BE2C (cell line): ENCODE data around the gene TMEM126B.
"Not testable (repeated sequence)": the region's sequence is repeated elsewhere in the genome, so short reads cannot be mapped to it uniquely, and the experiment has no call there.

Source experiments
- DNase-seq: peaks from one replicate; pipeline ENCODE4 v3.0.0-alpha.2; 2020
- H3K27me3 ChIP-seq: fragments of 250-450 bp; sonication (Bioruptor Pico); 2 replicates; pipeline ENCODE4 v1.5.1; 2020; ENCODE audit warnings: mild to moderate bottlenecking
- H3K36me3 ChIP-seq: fragments of 250-450 bp; sonication (Bioruptor Pico); 2 replicates; pipeline ENCODE4 v1.5.1; 2020; ENCODE audit warnings: mild to moderate bottlenecking
- H3K4me1 ChIP-seq: fragments of 250-450 bp; sonication (Bioruptor Pico); 2 replicates; pipeline ENCODE4 v1.5.1; 2020
- H3K4me3 ChIP-seq: 2 replicates; pipeline ENCODE4 v1.5.1; 2011; ENCODE audit warnings: low read depth, low read length
- H3K9me3 ChIP-seq: fragments of 250-450 bp; sonication (Bioruptor Pico); 2 replicates; pipeline ENCODE4 v1.5.1; 2020
- TF ChIP-seq, protein P1 (sequence below): IDR thresholded peaks from 2 replicates; pipeline ENCODE4 v1.5.1; 2012; ENCODE audit warnings: mild to moderate bottlenecking, low read depth, low read length

TMEM126B gene

DNA sequence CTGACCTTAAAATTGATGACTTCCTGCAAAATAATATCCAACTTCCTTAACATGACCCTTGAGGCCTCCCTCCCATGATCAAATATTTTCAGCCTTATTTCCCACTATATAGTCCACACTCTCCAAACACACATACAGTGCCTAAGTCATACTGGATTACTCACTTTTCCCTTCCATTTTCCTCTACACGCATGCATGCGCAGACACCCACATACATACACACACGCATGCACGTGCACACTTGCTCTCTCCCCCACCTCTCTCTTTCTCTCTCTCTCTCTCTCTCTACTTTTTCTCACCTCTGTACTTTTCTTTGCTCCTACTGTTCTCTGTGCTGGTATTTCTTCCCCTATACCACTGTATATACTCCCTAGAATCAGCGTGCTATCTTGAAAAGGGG is 29.3 kb upstream of the TMEM126B start:
- H3K36me3 ChIP-seq, result no peaks in the 10 kb centered on the region
- H3K4me3 ChIP-seq, result no peak overlapping the region
- H3K27me3 ChIP-seq, result peaks cover 9% of the 10 kb centered on the region
- no peaks in the 10 kb centered on the region for H3K9me3 ChIP-seq
- TF ChIP-seq, protein P1, sequence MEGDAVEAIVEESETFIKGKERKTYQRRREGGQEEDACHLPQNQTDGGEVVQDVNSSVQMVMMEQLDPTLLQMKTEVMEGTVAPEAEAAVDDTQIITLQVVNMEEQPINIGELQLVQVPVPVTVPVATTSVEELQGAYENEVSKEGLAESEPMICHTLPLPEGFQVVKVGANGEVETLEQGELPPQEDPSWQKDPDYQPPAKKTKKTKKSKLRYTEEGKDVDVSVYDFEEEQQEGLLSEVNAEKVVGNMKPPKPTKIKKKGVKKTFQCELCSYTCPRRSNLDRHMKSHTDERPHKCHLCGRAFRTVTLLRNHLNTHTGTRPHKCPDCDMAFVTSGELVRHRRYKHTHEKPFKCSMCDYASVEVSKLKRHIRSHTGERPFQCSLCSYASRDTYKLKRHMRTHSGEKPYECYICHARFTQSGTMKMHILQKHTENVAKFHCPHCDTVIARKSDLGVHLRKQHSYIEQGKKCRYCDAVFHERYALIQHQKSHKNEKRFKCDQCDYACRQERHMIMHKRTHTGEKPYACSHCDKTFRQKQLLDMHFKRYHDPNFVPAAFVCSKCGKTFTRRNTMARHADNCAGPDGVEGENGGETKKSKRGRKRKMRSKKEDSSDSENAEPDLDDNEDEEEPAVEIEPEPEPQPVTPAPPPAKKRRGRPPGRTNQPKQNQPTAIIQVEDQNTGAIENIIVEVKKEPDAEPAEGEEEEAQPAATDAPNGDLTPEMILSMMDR, result no peak
- no peak for DNase-seq
- no peaks in the 10 kb centered on the region for H3K4me1 ChIP-seq

DNA sequence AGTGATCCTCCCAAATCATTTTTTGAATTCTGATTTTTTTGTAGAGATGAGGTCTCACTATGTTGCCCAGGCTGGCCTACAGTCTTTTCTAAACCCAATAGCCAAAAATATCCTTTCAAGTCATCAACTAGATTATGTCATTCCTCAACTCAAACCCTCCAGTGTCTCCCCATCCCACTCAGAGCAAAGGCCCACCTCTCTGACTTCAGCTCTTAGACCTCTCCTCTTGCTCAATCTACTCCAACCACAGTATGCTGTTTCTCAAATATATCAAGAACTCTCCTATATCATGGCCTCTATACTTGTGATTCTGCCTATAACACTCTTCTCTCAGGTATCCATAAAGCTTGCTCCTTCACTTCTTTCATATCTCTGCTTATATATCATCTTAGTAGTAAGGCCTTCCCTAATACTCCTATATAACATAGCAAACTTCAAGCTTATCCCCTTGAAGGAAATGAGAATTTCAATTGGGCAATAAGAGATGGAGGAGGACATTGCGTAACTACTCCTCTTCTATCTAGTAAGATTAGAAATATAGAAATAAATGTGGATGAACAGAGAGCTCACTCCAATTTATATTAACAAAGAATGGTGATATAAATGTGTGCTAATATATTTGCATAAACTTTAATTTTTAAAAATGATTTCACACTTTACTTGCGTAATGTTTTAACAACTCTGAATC is 25.7 kb upstream of the TMEM126B start:
- DNase-seq, result no peak
- Histone ChIP-seq H3K36me3 (no peaks in the 10 kb centered on the region), H3K4me3 (no peak overlapping the region), H3K9me3 (no peaks in the 10 kb centered on the region), H3K4me1 (no peaks in the 10 kb centered on the region), H3K27me3 (peaks cover 4% of the 10 kb centered on the region)
- TF ChIP-seq, protein P1, result no peak

DNA sequence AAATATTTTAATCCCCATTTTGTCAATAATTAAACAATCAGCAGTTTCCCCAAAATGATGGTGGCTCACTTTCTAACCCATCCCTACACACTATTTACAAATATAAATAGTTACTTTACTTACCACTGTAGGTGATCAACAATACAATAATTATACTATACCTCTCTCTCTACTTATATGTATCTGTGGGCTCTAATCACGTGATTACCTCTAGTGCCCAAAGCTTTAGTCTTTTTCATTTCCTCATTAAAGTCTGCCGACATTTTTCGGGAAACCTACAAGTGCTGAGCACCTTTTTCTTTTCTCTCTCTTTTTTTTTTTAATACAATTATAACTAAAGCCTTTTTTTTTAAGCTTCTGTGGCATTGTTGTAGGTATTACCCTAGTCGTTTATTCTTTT is 25.2 kb upstream of the TMEM126B start:
- no peak for DNase-seq
- H3K9me3 ChIP-seq, result no peaks in the 10 kb centered on the region
- no peak overlapping the region for H3K4me3 ChIP-seq
- H3K27me3 ChIP-seq, result peaks cover 4% of the 10 kb centered on the region
- no peaks in the 10 kb centered on the region for H3K36me3 ChIP-seq
- H3K4me1 ChIP-seq, result no peaks in the 10 kb centered on the region
- TF ChIP-seq, protein P1, result no peak

DNA sequence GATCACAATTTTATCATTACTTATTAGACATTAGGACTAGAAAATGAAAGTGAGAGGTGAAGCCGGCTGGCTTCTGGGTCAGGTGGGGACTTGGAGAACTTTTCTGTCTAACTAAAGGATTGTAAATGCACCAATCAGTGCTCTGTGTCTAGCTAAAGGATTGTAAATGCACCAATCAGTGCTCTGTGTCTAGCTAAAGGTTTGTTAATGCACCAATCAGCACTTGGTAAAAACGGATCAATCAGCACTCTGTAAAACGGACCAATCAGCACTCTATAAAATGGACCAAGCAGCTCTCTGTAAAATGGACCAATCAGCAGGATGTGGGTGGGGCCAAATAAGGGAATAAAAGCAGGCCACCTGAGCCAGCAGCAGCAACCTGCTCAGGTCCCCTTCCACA is 22.2 kb upstream of the TMEM126B start:
- H3K36me3 ChIP-seq, H3K27me3 ChIP-seq, DNase-seq, H3K9me3 ChIP-seq, H3K4me3 ChIP-seq, H3K4me1 ChIP-seq: not testable (repeated sequence)

DNA sequence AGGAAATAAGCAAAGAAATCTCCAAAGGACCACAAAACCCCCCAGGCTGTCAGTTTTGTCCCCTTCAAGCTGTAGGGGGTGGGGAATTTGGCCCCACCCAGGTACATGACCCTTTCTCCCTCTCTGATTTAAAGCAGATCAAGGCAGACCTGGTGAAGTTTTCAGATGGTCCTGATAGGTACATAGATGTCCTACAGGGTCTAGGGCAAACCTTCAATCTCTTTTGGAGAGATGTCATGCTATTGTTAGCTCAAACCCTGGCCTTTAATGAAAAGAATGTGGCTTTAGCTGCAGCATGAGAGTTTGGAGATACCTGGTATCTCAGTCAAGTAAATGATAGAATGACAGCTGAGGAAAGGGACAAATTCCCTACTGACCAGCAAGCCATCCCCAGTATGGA is 19.8 kb upstream of the TMEM126B start:
- H3K4me3 ChIP-seq, H3K4me1 ChIP-seq, H3K27me3 ChIP-seq: not testable (repeated sequence)

DNA sequence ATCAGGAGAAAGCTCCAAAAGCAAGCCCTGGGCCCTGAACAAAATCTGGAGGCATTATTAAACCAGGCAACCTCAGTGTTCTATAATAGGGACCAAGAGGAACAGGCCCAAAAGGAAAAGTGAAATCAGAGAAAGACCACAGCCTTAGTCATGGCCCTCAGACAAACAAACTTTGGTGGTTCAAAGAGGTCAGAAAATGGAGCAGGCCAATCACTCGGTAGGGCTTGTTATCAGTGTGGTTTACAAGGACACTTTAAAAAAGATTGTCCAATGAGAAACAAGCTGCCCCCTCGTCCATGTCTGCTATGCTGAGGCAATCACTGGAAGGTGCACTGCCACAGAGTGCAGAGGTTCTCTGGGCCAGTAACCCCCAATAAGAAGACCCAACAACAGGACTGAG is 19.1 kb upstream of the TMEM126B start:
- not testable (repeated sequence) for H3K36me3 ChIP-seq, H3K9me3 ChIP-seq, H3K4me1 ChIP-seq, DNase-seq, H3K4me3 ChIP-seq, H3K27me3 ChIP-seq

More for the DNA sequence above, 19.8 kb upstream of the TMEM126B start:
- not testable (repeated sequence) for DNase-seq, H3K36me3 ChIP-seq, H3K9me3 ChIP-seq

DNA sequence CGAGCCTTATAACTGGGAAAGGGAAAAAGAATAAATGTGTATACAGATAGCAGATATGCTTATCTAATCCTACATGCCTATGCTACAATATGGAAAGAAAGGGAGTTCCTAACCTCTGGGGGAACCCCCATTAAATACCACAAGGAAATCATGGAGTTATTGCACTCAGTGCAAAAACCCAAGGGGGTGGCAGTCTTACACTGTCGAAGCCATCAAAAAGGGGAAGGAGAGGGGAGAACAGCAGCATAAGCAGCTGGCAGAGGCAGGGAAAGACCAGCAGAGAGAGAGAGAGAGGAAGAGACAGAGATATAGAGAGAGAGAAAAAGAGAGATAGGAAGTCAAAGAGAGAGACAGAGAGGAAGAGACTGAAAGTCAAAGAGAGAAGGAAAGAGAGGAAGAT is 16.8 kb upstream of the TMEM126B start:
- not testable (repeated sequence) for DNase-seq, H3K4me1 ChIP-seq, H3K9me3 ChIP-seq, H3K4me3 ChIP-seq, H3K36me3 ChIP-seq
- peaks cover 10% of the 10 kb centered on the region for H3K27me3 ChIP-seq

DNA sequence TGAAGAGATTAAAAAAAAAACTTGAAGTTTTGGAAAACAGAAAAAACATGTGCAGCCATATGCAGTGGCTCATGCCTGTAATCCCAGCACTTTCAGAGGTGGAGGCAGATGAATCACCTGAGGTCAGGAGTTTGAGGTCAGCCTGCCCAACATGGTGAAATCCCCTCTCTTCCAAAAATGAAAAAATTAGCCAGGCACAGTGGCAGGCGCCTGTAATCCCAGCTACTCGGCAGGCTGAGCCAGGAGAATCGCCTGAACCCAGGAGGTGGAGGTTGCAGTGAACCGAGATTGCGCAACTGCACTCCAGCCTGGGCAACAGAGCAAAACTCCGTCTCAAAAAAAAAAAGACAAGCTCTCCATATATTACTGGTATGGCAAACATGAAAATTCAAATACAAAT is 8.9 kb upstream of the TMEM126B start:
- H3K4me3 ChIP-seq, result no peak overlapping the region
- H3K27me3 ChIP-seq, result peaks cover 22% of the 10 kb centered on the region
- no peaks in the 10 kb centered on the region for H3K4me1 ChIP-seq
- DNase-seq, result no peak
- TF ChIP-seq, protein P1, result no peak
- no peaks in the 10 kb centered on the region for H3K36me3 ChIP-seq
- H3K9me3 ChIP-seq, result no peaks in the 10 kb centered on the region
